ENCODE data around the gene CHAC2. TPM values are rescaled to one million over a fixed set of nuclear protein-coding genes. Genes with fewer than 3 reads are reported as not detected.

The CHAC2 gene
- polyA plus RNA-seq, 12 donors, result 1.9 to 4.8 (median 3.2) TPM; not detected in 2

Other genes starting within 250 kb of the CHAC2 start
- 10 to 100 TPM in 9 of 12 donors, 1 to 10 TPM in 2, not detected in 1; 6.4 to 20.3 (median 13.4) TPM for gene ASB3, start 19.1 kb downstream of the CHAC2 start, polyA plus RNA-seq (ENCODE audit: insufficient read length in 12 of 12)
- gene ERLEC1, start 19.2 kb downstream of the CHAC2 start, polyA plus RNA-seq (ENCODE audit: insufficient read length in 12 of 12), result 10 to 100 TPM in 11 of 12 donors, not detected in 1; 39.0 to 66.1 (median 49.5) TPM
- gene GPR75, start 92.2 kb downstream of the CHAC2 start, polyA plus RNA-seq (ENCODE audit: insufficient read length in 12 of 12), result 1 to 10 TPM in 9 of 12 donors, under 1 TPM in 1, not detected in 2; 0.84 to 5.0 (median 1.6) TPM
- gene PSME4, start 203.2 kb downstream of the CHAC2 start, polyA plus RNA-seq (ENCODE audit: insufficient read length in 12 of 12), result 10 to 100 TPM in 11 of 12 donors, not detected in 1; 20.5 to 53.1 (median 40.6) TPM

Measured in muscle of arm (tissue), 12 donors.